NCI-H1105 (cell line): ENCODE results near the gene KCND3.

Source experiments
- DNase-seq: peaks from one replicate; lab custom pipeline; 2025; lab: John Stamatoyannopoulos, UW

The KCND3 gene

DNA sequence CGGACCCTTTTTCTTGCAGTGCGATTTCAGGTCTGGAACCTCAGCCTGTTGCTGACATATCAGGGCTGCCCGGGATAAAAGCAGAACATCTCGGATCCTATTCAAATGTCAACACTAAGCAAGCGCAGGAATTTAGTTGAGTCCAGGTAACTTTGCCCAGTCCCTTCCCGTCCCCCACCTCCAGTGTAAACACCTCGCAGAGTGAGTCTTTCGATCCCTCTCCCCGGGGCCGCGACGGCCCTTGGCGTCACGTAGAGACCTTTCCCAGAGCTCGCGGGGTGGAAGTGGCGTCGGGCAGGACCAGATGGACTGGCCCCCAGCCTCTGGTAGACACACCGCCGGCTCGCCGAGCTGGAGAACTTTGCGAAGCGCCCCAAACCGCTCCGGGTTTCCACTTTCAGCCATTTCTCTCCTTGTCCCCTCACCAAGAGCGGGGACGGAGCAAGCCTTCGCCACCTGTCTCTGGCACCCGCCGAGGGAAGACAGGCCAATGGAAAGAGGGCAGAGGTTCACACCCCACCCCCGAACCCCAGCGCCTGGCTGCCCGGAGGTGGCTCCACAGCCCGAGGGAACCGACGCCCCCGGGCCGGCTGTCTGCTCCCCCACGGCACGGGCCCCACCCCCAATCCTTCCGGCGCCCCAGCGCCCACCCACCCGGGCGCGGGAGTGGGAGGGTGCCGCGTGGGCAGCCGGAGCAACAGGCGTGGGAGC is 570 bp downstream of the KCND3 start:
- DNase-seq = no peak

- DNase-seq = no peak
Measured at GRCh38 chr1:111988377-111988742, 1.1 kb downstream of the KCND3 start.

DNA sequence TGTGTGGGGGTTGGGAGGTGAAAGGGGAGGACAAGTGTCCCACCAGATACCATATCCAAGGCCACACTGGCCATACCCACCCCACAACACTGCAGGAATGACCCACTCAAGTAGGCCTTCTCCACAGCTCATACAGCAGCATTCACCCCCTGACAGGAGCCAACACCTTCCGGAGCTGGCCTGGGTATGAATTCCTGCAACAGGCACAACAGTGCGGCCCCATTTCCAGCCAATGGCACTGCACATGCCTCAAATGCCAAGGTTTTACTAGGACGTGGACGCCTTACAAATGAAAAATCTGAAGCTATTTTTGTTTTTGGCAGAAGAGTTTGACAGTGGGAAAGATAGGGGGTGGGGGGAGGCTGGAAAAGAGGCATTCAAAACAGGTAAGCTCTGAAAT is 2.0 kb downstream of the KCND3 start:
- no peak for DNase-seq

DNA sequence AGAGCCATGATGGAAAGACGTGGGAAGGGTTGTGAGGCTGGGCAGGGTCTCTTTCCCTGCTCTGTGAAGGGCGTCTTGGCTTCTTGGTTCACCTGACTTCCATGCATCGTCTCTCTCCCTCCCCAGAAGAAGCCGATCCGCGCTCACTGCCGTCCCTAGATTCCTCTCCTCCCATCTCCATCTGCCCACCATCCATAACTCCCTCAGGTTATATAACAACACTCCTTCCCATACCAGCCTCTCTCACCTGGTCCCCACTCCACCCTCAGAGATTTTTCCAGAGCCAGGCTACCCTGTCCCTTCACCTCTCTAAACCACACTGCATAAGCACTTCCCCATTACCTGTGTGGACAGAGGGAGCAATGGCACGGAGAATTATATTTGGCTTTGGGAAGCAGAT is 6.0 kb downstream of the KCND3 start:
- DNase-seq = no peak

DNA sequence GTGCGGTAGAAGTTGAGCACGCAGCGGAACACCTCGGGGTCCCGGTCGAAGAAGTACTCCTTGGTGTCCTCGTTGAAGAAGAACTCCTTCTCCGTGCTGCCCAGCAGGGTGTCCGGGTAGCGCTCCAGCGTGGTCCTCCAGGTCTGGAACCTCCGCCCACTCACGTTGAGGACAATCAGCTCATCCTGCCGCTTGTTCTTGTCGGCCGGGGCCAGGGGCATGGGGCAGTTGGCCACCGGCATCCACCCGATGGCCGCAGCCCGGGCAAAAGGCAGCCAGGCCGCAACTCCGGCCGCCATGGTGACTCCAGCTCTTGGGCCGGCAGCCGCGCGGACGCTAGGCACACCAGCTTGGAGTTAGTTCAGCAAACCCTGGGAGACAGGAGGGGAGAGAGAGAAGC is 7.0 kb downstream of the KCND3 start:
- no peak for DNase-seq

- no peak for DNase-seq
Measured at GRCh38 chr1:111981871-111982270, 7.6 kb downstream of the KCND3 start.

- DNase-seq = no peak
Measured at GRCh38 chr1:111981090-111981489, 8.4 kb downstream of the KCND3 start.

- no peak for DNase-seq
Measured at GRCh38 chr1:111980686-111981085, 8.8 kb downstream of the KCND3 start.

DNA sequence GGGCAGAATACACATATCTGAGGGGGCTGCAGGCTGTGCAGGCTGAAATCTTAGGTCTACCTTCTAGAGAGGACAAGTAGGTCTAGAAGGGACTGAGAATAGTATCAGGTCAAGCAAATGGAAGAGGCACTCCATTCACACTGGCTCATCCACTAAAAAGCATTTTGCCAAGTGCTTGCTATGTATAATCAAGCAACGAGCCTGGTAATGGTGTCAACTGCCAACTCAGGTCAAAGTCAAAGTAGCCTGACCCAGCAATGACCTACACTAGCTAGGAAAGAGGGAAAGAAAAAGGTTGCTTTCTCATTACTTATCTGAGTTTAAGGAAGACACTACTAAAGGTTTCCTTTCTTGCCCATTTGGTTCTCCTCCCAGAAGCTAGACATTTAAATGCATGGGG is 10.8 kb downstream of the KCND3 start:
- no peak for DNase-seq

- no peak for DNase-seq
Measured at GRCh38 chr1:111977378-111977777, 12.1 kb downstream of the KCND3 start.

DNA sequence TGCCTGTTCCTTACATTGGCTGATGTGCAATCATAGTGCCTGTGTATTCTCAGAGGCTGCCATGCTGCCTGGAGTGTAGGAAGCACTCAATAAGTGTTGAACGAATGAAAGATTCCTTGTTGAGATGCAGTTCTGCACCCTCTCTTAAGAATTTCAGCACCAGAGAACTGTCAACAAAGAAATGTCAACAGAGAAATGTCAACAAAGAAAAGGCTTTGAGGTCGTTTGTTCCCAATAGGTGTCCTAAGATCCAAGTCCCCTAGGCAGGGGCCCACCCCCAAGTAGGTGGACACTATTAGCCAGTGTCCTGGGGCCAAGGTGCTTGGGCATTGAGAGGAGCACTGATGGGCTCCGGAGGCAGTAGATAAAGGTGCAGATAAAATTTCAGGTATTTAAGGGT is 12.6 kb downstream of the KCND3 start:
- DNase-seq = no peak

DNA sequence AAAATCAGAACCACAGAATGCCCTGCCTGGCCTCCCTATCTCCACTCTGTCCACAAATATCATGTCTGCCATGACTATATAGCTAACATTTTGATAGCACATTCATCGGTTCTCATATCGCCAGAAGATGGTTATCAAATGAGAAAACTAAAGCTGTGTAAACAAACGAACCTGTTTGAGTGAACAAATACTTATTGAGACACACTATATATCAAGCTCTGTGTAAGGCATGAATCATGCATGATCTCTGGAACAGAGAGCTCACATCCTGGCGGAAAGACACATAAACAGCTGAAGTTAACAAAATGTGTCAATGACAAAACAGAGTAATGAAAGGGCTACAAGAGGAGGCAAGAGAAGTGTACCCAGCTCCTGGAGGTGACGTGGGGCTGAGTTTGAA is 13.1 kb downstream of the KCND3 start:
- no peak for DNase-seq

- no peak for DNase-seq
Measured at GRCh38 chr1:111973150-111973790, 16.2 kb downstream of the KCND3 start.

GRCh38 chr1:111971396-111971795 is 18.1 kb downstream of the KCND3 start:
- no peak for DNase-seq

- DNase-seq = no peak
Measured at GRCh38 chr1:111968511-111968910, 21.0 kb downstream of the KCND3 start.

DNA sequence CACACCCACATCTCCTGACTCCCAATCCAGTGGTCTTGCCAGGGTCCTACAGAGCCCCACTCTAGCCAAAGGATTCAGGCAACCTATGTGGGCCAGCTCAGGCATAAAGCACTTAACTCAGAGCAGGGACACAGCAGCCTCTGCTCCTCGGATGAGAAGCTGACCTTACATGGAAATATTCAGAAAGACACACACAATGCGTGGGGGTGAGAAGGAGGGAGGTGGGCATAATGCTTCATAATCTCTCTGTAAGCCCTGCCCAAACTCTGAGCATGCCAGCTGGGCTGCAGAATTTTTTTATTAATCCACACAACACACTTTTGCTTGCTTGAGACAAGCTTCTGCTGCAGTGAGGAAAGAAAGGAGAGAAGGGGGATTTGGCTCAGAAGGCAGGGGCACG is 21.6 kb downstream of the KCND3 start:
- DNase-seq = no peak

GRCh38 chr1:111967067-111967690 is 22.3 kb downstream of the KCND3 start:
- no peak for DNase-seq

- DNase-seq = no peak
Measured at GRCh38 chr1:111965781-111966443, 23.6 kb downstream of the KCND3 start.

GRCh38 chr1:111963985-111964738 is 25.3 kb downstream of the KCND3 start:
- peak; percentile 11 for DNase-seq

GRCh38 chr1:111961773-111962565 is 27.5 kb downstream of the KCND3 start:
- DNase-seq = no peak

GRCh38 chr1:111961016-111961415 is 28.5 kb downstream of the KCND3 start:
- DNase-seq = no peak
